Measurements from ENCODE around the gene MEN1. TPM values are rescaled to one million over a fixed set of nuclear protein-coding genes. Genes with fewer than 3 reads are reported as not detected.

The MEN1 gene
- total and polyA plus RNA-seq, 8 donors: 8.7 to 25.3 (median 13.5) TPM

DNA sequence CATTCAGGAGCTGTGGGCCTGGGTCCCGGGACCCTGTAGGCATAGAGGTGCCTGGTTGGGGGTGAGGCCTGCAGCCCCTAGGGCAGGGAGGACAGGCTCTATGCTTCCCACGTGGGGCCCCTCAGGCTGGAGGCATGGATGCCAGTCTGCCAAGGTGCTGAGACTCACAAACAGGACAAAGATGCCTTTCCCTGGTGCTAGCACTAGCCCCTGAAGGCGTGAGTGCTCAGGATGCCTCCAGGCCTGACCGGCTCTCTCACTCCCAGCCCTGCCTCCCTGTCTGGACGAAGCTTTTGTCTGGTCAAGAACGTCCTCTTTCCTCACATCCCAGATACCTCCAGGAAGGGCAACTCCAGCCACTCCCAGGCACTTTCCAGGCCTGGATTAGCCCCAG is 32.0 kb upstream of the MEN1 start:
- 58 to 60% methylated on average over 5 to 6 of the region's 6 CpGs for WGBS, 2 donors
- ATAC-seq (no peak), FAIRE-seq (no peak), DNase-seq (peak in 2 of 6 donors; percentile 48 to 59)
- H3K4me1 ChIP-seq: peaks cover 0 to 11% (median 9%) of the 10 kb centered on the region in 3 donors
- intact Hi-C loops (cut with DNase I): no loop called here
- peak overlapping the region; percentile 44 to 86 (median 72) for H3K27ac ChIP-seq
- H3K9me3 ChIP-seq: no peaks in the 10 kb centered on the region
- H3K4me3 ChIP-seq: peak overlapping the region in 2 of 4 donors; percentile 68 to 71
- no peaks in the 10 kb centered on the region for H3K27me3 ChIP-seq
- H3K36me3 ChIP-seq: peaks cover 0 to 24% (median 0%) of the 10 kb centered on the region in 3 donors
- TF ChIP-seq, protein P1, sequence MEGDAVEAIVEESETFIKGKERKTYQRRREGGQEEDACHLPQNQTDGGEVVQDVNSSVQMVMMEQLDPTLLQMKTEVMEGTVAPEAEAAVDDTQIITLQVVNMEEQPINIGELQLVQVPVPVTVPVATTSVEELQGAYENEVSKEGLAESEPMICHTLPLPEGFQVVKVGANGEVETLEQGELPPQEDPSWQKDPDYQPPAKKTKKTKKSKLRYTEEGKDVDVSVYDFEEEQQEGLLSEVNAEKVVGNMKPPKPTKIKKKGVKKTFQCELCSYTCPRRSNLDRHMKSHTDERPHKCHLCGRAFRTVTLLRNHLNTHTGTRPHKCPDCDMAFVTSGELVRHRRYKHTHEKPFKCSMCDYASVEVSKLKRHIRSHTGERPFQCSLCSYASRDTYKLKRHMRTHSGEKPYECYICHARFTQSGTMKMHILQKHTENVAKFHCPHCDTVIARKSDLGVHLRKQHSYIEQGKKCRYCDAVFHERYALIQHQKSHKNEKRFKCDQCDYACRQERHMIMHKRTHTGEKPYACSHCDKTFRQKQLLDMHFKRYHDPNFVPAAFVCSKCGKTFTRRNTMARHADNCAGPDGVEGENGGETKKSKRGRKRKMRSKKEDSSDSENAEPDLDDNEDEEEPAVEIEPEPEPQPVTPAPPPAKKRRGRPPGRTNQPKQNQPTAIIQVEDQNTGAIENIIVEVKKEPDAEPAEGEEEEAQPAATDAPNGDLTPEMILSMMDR (IDR thresholded peaks at IDR 0.05): no peak

DNA sequence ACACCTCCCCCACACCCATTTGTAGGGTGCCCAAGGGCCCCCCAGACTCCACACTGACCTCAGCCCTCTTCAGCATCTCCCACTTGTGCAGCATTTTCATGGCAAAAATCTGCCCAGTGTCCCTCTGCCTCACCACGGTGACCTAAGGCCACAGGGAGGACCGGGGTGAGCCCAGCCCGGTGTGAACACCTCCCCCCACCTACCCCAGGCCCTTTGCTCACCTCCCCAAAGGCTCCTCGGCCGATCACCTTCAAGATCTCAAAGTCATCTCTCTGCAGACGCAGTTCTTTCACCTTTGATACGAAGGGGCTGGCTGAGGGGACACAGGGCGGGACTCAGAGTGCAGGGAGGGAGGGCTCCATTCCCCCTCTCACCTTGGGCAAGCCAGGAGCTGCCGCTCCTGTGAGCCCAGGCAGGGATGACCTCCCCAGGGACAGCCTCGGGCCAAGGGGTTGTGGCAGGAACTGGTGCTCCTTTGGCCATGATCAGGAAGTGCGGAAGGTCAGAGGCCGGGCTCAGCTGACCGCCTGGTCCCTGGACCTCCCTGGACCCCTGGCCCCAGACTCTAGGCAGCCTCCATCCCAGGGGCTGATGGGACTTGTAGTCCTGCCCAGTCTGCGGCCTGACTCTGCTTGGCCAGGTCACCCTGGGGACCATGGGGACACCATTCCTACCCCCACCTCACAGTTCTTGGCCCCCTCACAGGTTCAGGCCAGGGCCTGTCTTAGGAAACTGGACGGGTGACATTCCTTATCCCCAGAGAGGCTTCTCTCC is 31.4 kb upstream of the MEN1 start:
- 86 to 88% methylated on average over 15 of the region's 15 CpGs for WGBS, 2 donors
- Histone ChIP-seq H3K27ac (peak overlapping the region; percentile 44 to 86 (median 72)), H3K36me3 (peaks cover 0 to 30% (median 0%) of the 10 kb centered on the region in 3 donors), H3K9me3 (no peaks in the 10 kb centered on the region), H3K27me3 (no peaks in the 10 kb centered on the region), H3K4me3 (no peak overlapping the region), H3K4me1 (peaks cover 0 to 11% (median 9%) of the 10 kb centered on the region in 3 donors)
- intact Hi-C loops (cut with DNase I): no loop called here
- DNase-seq (peak in 3 of 6 donors; percentile 48 to 82 (median 59)), ATAC-seq (no peak), FAIRE-seq (no peak)
- TF ChIP-seq, protein P1 (IDR thresholded peaks at IDR 0.05): no peak

DNA sequence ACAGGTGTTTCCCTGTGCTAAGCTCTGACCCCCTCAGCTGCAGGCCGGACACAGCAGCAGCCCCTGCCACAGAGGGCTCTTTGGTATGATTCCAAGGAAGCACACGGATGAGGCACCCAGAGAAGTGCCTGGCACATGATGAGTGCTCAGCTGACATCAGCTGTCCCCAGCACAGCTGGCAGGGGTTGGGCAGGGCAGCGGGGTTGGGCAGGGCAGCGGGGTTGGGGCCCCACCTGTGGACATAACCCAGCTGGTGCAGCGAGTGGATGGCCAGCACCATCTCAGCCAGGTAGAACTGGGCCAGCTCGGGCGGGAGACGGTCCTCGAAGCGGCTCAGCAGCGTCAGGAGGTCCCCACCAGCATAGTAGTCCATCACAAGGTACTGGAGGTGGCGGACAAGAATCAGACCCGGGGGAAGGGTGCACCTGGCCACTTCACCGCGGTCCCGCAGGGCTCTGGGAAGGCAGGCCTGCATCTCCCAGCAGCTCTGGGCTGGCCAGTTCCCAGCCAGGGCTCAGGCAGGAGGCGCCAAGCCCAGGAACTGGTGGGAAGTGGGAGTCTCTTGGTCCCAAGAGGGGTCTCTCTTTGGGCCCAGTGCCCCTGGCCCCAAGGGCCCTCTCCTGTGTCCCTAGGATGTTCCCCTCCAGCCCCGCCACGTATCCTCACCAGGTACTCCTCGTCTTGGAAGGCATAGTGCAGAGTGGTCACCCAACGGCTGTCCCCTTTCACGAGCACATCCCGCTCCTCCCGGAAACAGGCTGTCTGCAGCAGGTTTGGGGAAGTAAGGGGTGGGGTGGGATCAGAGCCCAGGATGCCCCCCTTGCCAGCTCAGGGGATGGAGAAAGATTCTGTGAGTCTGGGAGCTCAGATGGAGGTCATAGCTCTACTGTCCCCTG is 29.8 kb upstream of the MEN1 start:
- no peak for ATAC-seq
- Histone ChIP-seq H3K9me3 (no peaks in the 10 kb centered on the region), H3K27ac (no peak overlapping the region), H3K4me1 (peaks cover 0 to 11% (median 9%) of the 10 kb centered on the region in 3 donors), H3K27me3 (no peaks in the 10 kb centered on the region), H3K36me3 (peaks cover 0 to 41% (median 0%) of the 10 kb centered on the region in 3 donors), H3K4me3 (no peak overlapping the region)
- peak in 2 of 6 donors; percentile 14 to 62 for DNase-seq
- TF ChIP-seq, protein P1 (IDR thresholded peaks at IDR 0.05): no peak
- intact Hi-C loops (cut with DNase I): no loop called here
- no peak for FAIRE-seq
- WGBS, 2 donors: 90 to 91% methylated on average over 21 to 24 of the region's 24 CpGs

DNA sequence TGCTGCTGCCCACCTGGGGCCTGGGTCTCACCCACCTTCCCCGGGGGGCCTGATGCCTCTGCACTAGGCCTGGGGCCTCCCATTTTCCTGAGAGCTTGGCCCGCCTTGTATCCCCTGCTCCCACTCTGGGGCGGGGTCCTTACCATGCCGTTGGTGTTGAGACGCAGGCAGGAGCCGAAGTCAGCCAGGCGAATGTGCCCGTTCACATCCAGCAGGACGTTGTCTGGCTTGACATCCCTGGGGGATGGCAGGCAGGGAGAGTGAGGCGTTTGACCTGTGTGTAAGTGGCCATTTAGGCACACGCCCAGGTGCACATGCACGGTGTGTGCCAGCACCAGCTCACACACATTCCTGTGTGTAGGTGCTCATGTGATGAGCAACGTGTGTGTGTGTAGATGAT is 29.0 kb upstream of the MEN1 start:
- DNase-seq (peak in 2 of 6 donors; percentile 45 to 68), FAIRE-seq (no peak), ATAC-seq (no peak)
- Histone ChIP-seq H3K9me3 (no peaks in the 10 kb centered on the region), H3K4me1 (peaks cover 0 to 11% (median 9%) of the 10 kb centered on the region in 3 donors), H3K27me3 (no peaks in the 10 kb centered on the region), H3K36me3 (peaks cover 0 to 49% (median 0%) of the 10 kb centered on the region in 3 donors), H3K27ac (no peak overlapping the region), H3K4me3 (no peak overlapping the region)
- TF ChIP-seq, protein P1 (IDR thresholded peaks at IDR 0.05): no peak
- WGBS, 2 donors: 88 to 89% methylated on average over 13 of the region's 13 CpGs
- intact Hi-C loops (cut with DNase I): no loop called here
